Measurements from ENCODE around the gene BARD1. TPM values are rescaled to one million over a fixed set of nuclear protein-coding genes. Genes with fewer than 3 reads are reported as not detected.
"Not testable (repeated sequence)": the region's sequence is repeated elsewhere in the genome, so short reads cannot be mapped to it uniquely, and the experiment has no call there.

The BARD1 gene
- total RNA-seq, 4 donors from 2014 or later, result 39.8 to 120 (median 54.4) TPM

DNA sequence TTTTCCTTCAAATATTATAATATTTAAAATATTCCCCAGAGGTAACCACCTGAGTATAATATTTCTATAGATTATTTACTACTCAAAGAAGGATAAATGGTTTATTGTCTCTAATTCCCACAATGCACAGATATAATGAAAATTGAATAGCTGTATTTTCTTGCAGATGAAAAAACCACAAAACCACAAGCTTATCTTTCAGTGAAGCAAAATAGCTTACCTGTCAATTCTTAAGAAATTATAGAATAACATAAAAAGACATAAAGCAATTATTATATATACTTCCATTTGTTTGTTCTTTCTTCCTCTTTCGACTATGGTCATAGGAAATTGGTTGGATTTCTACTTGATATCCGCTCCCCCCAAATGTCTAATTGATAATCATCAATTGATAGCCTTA is 98.8 kb downstream of the BARD1 start:
- H3K27ac ChIP-seq, result no peak overlapping the region
- intact Hi-C loops (cut with DNase I; ENCODE audit: low total_unique reads), result no loop called here
- no peak overlapping the region for H3K4me3 ChIP-seq
- TF ChIP-seq, protein P1, sequence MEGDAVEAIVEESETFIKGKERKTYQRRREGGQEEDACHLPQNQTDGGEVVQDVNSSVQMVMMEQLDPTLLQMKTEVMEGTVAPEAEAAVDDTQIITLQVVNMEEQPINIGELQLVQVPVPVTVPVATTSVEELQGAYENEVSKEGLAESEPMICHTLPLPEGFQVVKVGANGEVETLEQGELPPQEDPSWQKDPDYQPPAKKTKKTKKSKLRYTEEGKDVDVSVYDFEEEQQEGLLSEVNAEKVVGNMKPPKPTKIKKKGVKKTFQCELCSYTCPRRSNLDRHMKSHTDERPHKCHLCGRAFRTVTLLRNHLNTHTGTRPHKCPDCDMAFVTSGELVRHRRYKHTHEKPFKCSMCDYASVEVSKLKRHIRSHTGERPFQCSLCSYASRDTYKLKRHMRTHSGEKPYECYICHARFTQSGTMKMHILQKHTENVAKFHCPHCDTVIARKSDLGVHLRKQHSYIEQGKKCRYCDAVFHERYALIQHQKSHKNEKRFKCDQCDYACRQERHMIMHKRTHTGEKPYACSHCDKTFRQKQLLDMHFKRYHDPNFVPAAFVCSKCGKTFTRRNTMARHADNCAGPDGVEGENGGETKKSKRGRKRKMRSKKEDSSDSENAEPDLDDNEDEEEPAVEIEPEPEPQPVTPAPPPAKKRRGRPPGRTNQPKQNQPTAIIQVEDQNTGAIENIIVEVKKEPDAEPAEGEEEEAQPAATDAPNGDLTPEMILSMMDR (IDR thresholded peaks at IDR 0.05), result no peak
- TF ChIP-seq POLR2A (IDR thresholded peaks at IDR 0.05), result no peak
- no peaks in the 10 kb centered on the region for H3K36me3 ChIP-seq
- H3K4me1 ChIP-seq, result no peaks in the 10 kb centered on the region
- no peaks in the 10 kb centered on the region for H3K27me3 ChIP-seq
- no peak for DNase-seq
- H3K9me3 ChIP-seq, result no peaks in the 10 kb centered on the region

GRCh38 chr2:214706986-214707385 is 102.5 kb downstream of the BARD1 start:
- no peaks in the 10 kb centered on the region for H3K36me3 ChIP-seq
- no peak for DNase-seq
- H3K4me1 ChIP-seq, result no peaks in the 10 kb centered on the region
- no peaks in the 10 kb centered on the region for H3K9me3 ChIP-seq
- no peak for TF ChIP-seq POLR2A (IDR thresholded peaks at IDR 0.05)
- TF ChIP-seq, protein P1 (IDR thresholded peaks at IDR 0.05), result no peak
- intact Hi-C loops (cut with DNase I; ENCODE audit: low total_unique reads), result no loop called here
- H3K4me3 ChIP-seq, result no peak overlapping the region
- H3K27ac ChIP-seq, result no peak overlapping the region
- H3K27me3 ChIP-seq, result no peaks in the 10 kb centered on the region

DNA sequence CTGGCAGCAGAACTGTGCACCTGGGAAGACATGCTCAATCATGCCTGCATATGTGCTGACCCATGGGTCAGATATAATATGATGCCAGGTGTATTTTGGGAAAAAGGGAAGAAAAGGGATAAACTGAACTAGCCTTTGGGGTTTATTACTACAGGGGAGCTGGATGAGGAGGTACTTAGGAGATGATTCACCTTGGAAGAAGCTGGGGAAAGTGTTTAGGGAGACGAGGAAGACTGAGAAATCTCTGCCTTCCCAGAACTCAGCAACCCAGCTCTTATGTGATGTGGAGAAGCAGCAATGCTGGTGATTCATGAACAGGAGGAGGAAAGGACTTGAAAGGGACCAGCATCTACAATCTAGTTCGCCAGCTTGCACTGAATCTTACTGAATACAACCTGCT is 110.2 kb downstream of the BARD1 start:
- no peak for DNase-seq
- Histone ChIP-seq H3K27ac (no peak overlapping the region), H3K27me3 (no peaks in the 10 kb centered on the region), H3K36me3 (no peaks in the 10 kb centered on the region), H3K9me3 (no peaks in the 10 kb centered on the region), H3K4me3 (no peak overlapping the region), H3K4me1 (no peaks in the 10 kb centered on the region)
- TF ChIP-seq, protein P1 (IDR thresholded peaks at IDR 0.05), result no peak
- TF ChIP-seq POLR2A (IDR thresholded peaks at IDR 0.05), result no peak
- intact Hi-C loops (cut with DNase I; ENCODE audit: low total_unique reads), result no loop called here

- H3K9me3 ChIP-seq, result no peaks in the 10 kb centered on the region
- no peak for TF ChIP-seq POLR2A (IDR thresholded peaks at IDR 0.05)
- TF ChIP-seq, protein P1 (IDR thresholded peaks at IDR 0.05), result no peak
- no peak overlapping the region for H3K27ac ChIP-seq
- H3K4me1 ChIP-seq, result no peaks in the 10 kb centered on the region
- no peaks in the 10 kb centered on the region for H3K27me3 ChIP-seq
- intact Hi-C loops (cut with DNase I; ENCODE audit: low total_unique reads), result no loop called here
- no peak for DNase-seq
- H3K4me3 ChIP-seq, result no peak overlapping the region
- H3K36me3 ChIP-seq, result no peaks in the 10 kb centered on the region
Observed at GRCh38 chr2:214696681-214697080, 112.8 kb downstream of the BARD1 start.

DNA sequence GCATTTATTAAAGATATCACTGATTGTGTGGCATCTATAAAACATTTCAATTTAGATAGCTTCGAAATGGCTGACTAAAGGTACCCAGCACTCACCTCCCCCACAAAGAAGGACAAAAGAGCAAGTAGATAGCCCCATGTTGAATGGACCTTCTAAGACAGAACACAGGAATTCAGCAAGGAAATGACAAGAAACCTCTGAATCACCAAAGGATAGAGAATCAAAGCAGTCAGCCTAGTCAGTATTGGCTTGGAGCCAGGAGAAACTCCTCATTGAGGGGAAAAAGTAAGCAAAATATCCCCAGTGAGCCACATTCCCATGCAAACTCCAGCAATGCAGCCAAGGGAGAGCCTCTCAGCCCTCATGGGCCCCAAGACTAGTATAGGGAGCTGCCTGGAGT is 113.7 kb downstream of the BARD1 start:
- intact Hi-C loops (cut with DNase I; ENCODE audit: low total_unique reads), result no loop called here
- H3K9me3 ChIP-seq, result no peaks in the 10 kb centered on the region
- H3K4me1 ChIP-seq, result no peaks in the 10 kb centered on the region
- H3K27ac ChIP-seq, result no peak overlapping the region
- H3K27me3 ChIP-seq, result no peaks in the 10 kb centered on the region
- no peak for DNase-seq
- TF ChIP-seq, protein P1 (IDR thresholded peaks at IDR 0.05), result no peak
- TF ChIP-seq POLR2A (IDR thresholded peaks at IDR 0.05), result no peak
- no peak overlapping the region for H3K4me3 ChIP-seq
- H3K36me3 ChIP-seq, result no peaks in the 10 kb centered on the region

DNA sequence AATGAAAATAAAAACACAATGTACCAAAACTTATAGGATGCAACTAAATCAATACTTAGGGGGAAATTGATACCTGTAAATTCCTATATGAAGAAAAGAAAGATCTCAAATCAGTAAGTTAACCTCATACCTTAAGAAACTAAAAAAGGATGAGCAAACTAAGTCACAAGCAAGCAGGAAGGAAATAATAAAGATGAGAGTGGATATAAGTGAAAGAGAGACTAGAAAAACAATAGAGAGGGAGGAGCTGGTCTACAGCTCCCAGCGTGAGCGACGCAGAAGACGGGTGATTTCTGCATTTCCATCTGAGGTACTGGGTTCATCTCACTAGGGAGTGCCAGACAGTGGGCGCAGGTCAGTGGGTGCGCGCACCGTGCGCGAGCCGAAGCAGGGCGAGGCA is 125.9 kb downstream of the BARD1 start:
- intact Hi-C loops (cut with DNase I; ENCODE audit: low total_unique reads); DNase-seq; H3K27me3 ChIP-seq; H3K4me3 ChIP-seq; H3K4me1 ChIP-seq; H3K9me3 ChIP-seq; H3K36me3 ChIP-seq; H3K27ac ChIP-seq: not testable (repeated sequence)
